NCI-H774 (cell line): ENCODE measurements around the gene CHP2.
"Not testable (repeated sequence)": the region's sequence is repeated elsewhere in the genome, so short reads cannot be mapped to it uniquely, and the experiment has no call there.

ENCODE experiments used
- DNase-seq: peaks from one replicate; lab custom pipeline; 2025; lab: John Stamatoyannopoulos, UW

The CHP2 gene

DNA sequence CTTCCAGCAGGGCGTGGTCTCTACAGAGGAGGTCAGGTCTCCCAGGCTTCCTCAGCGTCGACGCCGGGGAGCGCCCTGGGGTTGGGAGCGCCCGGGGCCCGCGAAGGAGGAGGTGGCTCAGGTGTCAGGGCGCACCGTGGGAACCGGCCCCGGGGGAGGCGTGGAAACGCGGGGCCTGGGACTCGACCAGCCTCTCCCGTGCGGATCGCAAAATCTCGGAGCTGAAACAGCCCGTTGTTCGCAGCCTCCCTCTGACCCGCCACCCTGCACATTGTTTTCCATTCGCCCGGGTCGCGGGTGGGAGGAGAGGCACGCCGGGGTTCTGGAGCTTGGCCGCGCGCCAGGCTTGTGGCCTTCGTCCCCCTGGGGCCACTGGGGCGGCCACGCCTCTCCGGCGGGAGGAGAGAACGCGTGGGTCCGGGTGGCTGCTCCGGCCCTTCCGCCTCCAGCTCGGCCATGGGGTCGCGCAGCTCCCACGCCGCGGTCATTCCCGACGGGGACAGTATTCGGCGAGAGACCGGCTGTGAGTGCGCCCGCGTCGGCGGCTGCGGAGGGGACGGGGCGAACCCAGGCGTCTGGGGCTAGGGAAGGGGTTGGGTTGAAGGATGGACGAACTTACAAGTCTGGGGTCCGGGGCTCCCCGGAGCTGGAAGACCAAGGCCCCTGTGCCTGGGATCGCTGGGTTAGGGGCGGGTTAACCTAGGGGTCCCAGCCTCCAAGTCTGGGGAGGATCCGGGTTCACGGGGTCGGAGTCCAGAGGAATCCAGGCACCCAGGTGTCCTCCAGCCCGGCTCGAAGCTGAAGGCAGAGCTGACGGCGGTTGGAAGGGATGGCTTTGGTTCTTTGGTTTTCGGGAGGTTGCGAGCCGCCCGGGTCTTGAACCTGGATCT lies at the start of gene CHP2:
Gene CHP2 (plus strand): TSS at position 433 of the 890 bp plus-strand sequence. CDS start 24 bp downstream, at position 457.
- DNase-seq, result no peak

GRCh38 chr16:23705517-23705902 lies 49.3 kb upstream of the CHP2 start:
- DNase-seq, result no peak

- no peak for DNase-seq
Observed at GRCh38 chr16:23706439-23706838, 48.4 kb upstream of the CHP2 start.

DNA sequence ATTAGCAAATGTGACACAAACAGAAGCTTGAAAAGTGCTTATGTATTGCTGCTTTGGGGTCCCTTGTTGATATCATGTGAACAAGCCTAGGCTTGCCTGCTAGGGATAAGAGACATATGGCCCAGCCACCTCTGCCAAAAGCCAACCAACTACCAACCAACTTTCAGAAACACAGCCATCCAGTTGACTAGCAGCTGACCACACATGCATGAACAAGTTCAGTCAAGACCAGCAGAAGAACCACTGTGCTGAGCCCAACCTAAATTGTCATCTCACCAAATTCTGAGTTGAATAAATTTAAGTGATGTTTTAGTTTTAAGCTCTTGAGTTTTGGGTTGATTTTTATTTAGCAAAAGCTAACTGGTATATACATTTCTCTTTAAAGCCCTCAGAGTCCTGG lies 45.3 kb upstream of the CHP2 start:
- DNase-seq, result no peak

DNA sequence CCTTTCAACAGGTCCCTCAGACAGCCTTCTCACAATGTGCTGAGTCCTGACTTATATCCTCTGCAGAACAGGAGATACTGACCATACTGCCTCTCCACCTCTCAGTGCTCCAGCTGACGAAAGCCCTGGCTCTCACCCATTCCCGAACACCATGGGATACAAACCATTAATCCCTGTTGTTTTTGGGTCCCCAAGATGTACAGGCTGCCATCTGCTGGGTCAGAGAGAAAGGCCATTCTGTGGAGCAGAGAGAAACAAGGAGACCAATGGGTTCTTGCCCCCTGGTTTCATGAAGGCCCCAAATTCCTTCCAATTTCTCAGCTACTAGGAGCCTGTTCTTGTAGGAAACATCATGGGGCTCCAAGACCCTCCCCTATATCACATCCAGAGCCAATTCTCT lies 44.8 kb upstream of the CHP2 start:
- no peak for DNase-seq

- DNase-seq, result no peak
Observed at GRCh38 chr16:23710504-23710903, 44.3 kb upstream of the CHP2 start.

- no peak for DNase-seq
Observed at GRCh38 chr16:23711785-23712184, 43.0 kb upstream of the CHP2 start.

- DNase-seq, result no peak
Observed at GRCh38 chr16:23712976-23713375, 41.9 kb upstream of the CHP2 start, which contains the start of gene ERN2. ERN2 (minus strand) TSS chr16:23713222; CDS start chr16:23713187, 35 bp downstream.

DNA sequence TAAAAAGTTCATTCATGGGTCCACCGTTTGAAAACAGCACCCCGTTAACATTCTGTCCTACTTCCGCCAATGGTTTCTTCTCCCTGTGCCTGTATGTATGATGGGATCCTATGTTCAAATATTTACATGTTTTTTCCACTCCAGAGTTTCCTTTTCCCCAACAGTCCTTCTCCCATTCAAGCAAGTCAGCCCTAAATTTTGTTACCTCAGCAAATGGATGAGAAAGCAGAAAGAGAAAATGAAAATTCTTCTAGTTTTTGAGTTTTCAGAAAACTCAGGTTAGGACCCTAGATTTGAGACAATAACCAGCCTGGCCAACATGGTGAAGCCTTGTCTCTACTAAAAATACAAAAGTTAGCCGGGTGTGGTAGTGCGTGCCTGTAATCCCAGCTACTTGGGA lies 38.3 kb upstream of the CHP2 start:
- no peak for DNase-seq

DNA sequence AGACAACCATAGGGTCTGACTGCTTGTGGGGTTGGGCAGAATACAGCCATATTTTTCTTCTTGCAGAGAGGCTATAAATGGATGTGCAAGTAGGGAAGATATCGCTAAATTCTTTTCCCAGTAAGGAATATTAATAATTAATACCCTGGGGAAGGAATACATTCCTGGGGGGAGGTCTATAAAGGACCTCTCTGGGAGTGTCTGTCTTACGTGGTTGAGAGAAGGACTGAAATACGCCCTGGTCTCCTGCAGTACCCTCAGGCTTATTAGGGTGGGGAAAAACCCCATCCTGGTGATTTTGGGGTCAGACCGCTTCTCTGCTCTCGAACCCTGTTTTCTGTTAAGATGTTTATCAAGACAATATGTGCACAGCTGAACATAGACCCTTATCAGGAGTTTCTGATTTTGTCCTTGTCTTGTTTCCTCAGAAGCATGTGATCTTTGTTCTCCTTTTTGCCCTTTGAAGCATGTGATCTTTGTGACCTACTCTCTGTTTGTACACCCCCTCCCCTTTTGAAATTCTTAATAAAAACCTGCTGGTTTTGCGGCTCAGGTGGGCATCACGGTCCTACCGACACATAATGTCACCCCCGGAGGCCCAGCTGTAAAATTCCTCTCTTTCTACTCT lies 32.1 kb upstream of the CHP2 start:
- not testable (repeated sequence) for DNase-seq

GRCh38 chr16:23724096-23724784 lies 30.6 kb upstream of the CHP2 start:
- no peak for DNase-seq

GRCh38 chr16:23724785-23725131 lies 30.1 kb upstream of the CHP2 start:
- DNase-seq, result no peak

GRCh38 chr16:23726710-23727109 lies 28.1 kb upstream of the CHP2 start:
- DNase-seq, result no peak

DNA sequence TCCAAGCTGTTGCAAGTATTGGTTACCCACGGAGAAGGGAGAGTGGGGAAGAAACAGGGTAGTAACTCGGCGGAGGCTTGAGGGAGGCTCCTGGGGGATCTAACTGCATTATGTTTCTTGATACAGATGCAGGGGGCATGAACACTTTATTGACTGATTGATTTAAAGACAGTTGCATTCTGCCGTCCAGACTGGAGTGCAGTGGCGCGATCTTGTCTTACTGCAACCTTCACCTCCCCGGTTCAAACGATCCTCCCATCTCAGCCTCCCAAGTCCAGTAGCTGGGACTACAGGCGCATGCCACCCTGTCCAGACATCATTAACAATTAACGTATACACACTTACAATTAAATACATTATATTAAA lies 26.7 kb upstream of the CHP2 start:
- no peak for DNase-seq

GRCh38 chr16:23729503-23730424 lies 25.1 kb upstream of the CHP2 start:
- DNase-seq, result no peak

- DNase-seq, result no peak
Observed at GRCh38 chr16:23734176-23734893, 20.5 kb upstream of the CHP2 start.

GRCh38 chr16:23737423-23738028 lies 17.3 kb upstream of the CHP2 start:
- not testable (repeated sequence) for DNase-seq

DNA sequence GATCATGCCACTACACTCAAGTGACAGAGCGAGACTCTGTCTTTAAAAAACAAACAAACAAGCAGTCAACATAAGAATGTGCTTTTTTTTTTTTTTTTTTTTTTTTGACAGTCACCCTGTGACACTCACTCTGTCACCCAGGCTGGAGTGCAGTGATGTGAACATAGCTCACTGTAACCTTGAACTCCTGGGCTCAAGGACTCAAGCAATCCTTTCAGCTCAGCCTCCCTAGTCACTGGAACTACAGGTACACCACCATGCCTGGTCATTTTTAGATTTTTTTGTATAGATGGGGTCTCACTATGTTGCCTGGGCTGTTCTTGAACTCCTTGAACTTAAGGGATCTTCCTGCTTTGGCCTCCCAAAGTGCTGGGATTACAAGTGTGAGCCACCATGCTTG lies 15.3 kb upstream of the CHP2 start:
- DNase-seq, result no peak

DNA sequence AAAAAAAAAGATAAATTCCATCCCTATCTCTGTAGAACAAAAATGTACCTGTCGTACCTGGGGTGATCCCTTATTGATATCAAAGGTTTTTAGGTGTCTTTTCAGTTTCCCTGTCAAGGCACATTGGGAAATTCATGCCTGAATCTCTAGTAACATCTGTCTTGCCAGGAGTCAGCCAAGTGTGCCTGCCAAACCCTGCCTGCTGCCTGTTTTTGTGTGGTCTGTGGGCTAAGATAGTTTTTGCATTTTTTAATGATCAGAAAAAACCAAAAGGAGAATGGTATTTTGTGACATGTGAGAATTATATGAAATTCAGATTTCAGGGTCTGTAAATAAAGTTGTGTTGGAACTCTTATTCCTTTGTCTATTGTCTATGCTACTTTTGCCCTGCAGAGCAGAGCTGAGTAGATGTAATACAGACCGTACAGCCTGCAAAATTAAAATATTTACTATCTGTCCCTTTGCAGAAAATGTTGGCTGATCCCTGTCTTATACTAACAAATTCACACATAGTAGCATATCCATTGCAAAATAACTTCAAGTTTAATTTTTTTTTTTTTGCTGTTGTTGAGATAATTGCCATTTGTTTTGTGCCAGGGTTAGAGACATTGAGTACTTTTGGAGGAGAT lies 13.0 kb upstream of the CHP2 start:
- no peak for DNase-seq

DNA sequence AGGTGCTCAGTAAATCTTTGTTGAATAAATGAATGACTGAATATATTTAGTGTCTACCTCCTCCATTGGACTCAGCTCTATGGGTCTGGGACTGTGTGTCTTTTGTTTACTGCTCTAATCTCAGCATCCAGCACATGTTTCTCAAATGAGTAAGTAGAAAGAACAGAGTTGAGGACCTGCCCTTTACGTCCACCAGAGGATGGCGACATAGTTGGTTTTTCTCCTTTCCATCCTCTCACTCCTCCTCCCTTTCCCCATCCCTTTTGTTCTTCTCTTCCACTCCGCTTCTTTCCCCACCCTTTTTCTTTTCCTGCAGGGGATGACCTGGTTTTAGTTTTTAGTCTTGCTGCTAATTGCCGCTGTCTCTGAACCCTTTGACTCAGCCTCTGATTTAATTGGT lies 12.1 kb upstream of the CHP2 start:
- DNase-seq, result no peak
